Ishikawa (cell line): ENCODE results near the gene STXBP4.

Experiments used
- CEBPB ChIP-seq: IDR thresholded peaks from 2 replicates; pipeline ENCODE4 v1.6.1; 2012
- CREB1 ChIP-seq: IDR thresholded peaks from 2 replicates; pipeline ENCODE4 v1.6.1; 2012; ENCODE audit warnings: low read depth
- EGR1 ChIP-seq: IDR thresholded peaks from 2 replicates; pipeline ENCODE4 v1.6.1; 2012
- EP300 ChIP-seq: IDR thresholded peaks from 2 replicates; pipeline ENCODE4 v1.6.1; 2012; ENCODE audit warnings: borderline replicate concordance
- FOXM1 ChIP-seq: IDR thresholded peaks from 2 replicates; pipeline ENCODE4 v1.6.1; 2012; ENCODE audit warnings: low read depth, borderline replicate concordance
- NFIC ChIP-seq: IDR thresholded peaks from 2 replicates; pipeline ENCODE4 v1.6.1; 2012
- RAD21 ChIP-seq: IDR thresholded peaks from 2 replicates; pipeline ENCODE4 v1.6.1; 2012; ENCODE audit warnings: low read depth
- REST ChIP-seq: IDR thresholded peaks from 2 replicates; pipeline ENCODE4 v1.6.1; 2012; ENCODE audit warnings: low read depth, mild to moderate bottlenecking
- TAF1 ChIP-seq: IDR thresholded peaks from 2 replicates; pipeline ENCODE4 v1.6.1; 2012; ENCODE audit warnings: low read depth, mild to moderate bottlenecking
- TCF12 ChIP-seq: IDR thresholded peaks from 2 replicates; pipeline ENCODE4 v1.6.1; 2012; ENCODE audit warnings: low read depth
- TEAD4 ChIP-seq: IDR thresholded peaks from 2 replicates; pipeline ENCODE4 v1.6.1; 2012
- USF1 ChIP-seq: IDR thresholded peaks from 2 replicates; pipeline ENCODE4 v1.6.1; 2012
- YY1 ChIP-seq: IDR thresholded peaks from 2 replicates; pipeline ENCODE4 v1.6.1; 2012; ENCODE audit warnings: low read depth
- ZBTB7A ChIP-seq: IDR thresholded peaks from 2 replicates; pipeline ENCODE4 v1.6.1; 2012; ENCODE audit warnings: low read depth
- TF ChIP-seq, protein P1 (sequence below): IDR thresholded peaks from 2 replicates; pipeline ENCODE4 v1.6.1; 2012

Gene STXBP4

DNA sequence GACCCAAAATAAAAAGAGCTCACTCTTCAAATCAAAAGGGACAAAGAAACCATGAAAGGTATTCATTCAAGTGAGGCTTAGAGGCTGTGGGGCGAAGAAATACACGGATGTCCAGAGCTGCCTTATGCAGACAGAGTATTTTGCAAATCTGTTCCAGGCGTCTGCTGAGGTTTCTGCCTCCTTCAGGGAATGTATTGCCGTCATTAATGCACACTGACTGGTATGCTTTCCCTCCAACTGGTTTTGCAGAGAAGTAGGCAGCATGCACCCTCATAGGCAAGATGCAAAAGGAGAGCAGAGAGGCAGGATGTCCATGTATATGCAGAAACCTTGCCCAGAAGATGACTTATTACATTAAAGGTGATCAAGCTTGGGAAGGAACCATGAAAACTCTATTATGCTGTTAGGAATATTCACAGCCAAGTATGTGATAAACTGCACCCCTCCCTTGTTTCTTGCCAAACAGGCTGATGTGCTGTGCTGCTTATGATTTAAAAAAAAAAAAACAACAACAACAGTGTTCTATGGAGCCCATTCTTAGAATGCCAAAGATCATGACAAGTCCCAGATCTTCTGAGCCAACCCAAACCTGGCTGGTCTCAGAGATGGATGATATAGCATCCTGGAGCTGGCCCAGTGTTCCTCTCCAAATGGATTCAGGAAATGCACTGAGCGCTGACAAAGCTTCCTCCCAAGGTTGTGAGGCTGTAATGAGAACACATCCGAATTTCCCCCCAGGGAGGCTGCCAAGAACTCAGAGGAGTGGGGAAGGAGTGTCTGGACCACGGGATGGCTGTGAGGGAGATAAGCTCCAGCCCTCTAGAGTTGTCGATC is 218.6 kb downstream of the STXBP4 start:
- no peak for TF ChIP-seq TAF1
- TF ChIP-seq ZBTB7A = no peak
- no peak for TF ChIP-seq NFIC
- no peak for TF ChIP-seq REST
- no peak for TF ChIP-seq YY1

- TF ChIP-seq REST (no peak), TAF1 (no peak), NFIC (no peak), TEAD4 (no peak), RAD21 (no peak)
Measured at GRCh38 chr17:55190748-55191147, 222.2 kb downstream of the STXBP4 start.

GRCh38 chr17:55198690-55199370 is 230.3 kb downstream of the STXBP4 start:
- TF ChIP-seq ZBTB7A = no peak
- no peak for TF ChIP-seq YY1
- TF ChIP-seq, protein P1, sequence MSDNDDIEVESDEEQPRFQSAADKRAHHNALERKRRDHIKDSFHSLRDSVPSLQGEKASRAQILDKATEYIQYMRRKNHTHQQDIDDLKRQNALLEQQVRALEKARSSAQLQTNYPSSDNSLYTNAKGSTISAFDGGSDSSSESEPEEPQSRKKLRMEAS = no peak
- no peak for TF ChIP-seq RAD21
- no peak for TF ChIP-seq CEBPB
- no peak for TF ChIP-seq FOXM1
- no peak for TF ChIP-seq REST
- no peak for TF ChIP-seq EP300
- no peak for TF ChIP-seq USF1
- TF ChIP-seq TEAD4 = no peak
- no peak for TF ChIP-seq TAF1
- no peak for TF ChIP-seq NFIC

DNA sequence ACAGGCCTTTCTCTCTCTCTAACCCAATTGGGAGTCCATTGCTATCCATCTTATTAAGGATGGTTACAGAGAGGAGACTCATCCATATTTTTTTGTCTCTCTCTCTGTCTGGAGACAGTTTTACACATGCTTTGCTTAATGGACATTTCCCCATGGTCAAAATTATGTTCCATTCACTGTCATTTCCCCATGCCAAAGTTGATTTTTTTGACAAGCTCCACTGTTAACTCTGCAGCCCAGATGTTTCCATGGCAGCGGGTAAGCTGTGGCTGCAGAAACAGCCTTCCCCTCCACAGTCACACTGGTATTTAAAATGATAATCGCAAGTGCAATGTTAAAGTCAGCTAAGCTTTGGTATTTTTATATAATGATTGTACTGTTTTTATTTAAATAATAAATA is 232.3 kb downstream of the STXBP4 start:
- no peak for TF ChIP-seq REST
- no peak for TF ChIP-seq USF1
- no peak for TF ChIP-seq ZBTB7A
- TF ChIP-seq TEAD4 = no peak
- no peak for TF ChIP-seq NFIC
- no peak for TF ChIP-seq EP300
- no peak for TF ChIP-seq FOXM1
- TF ChIP-seq CEBPB = no peak
- no peak for TF ChIP-seq YY1
- TF ChIP-seq RAD21 = no peak
- TF ChIP-seq CREB1 = no peak
- TF ChIP-seq, protein P1 = no peak
- no peak for TF ChIP-seq TAF1
- TF ChIP-seq EGR1 = no peak
- TF ChIP-seq TCF12 = no peak
